Measurements from ENCODE around the gene FAM90A1. TPM values are rescaled to one million over a fixed set of nuclear protein-coding genes. Genes with fewer than 3 reads are reported as not detected.
"Not testable (repeated sequence)": the region's sequence is repeated elsewhere in the genome, so short reads cannot be mapped to it uniquely, and the experiment has no call there.

FAM90A1 gene
- polyA plus RNA-seq, 3 donors, result 0.91 to 2.0 (median 0.97) TPM

- DNase-seq (ENCODE audit: low read depth in 3 of 3, low spot score in 2 of 3), result not testable (repeated sequence)
Observed at GRCh38 chr12:8234746-8235145, 7.3 kb upstream of the FAM90A1 start.

DNA sequence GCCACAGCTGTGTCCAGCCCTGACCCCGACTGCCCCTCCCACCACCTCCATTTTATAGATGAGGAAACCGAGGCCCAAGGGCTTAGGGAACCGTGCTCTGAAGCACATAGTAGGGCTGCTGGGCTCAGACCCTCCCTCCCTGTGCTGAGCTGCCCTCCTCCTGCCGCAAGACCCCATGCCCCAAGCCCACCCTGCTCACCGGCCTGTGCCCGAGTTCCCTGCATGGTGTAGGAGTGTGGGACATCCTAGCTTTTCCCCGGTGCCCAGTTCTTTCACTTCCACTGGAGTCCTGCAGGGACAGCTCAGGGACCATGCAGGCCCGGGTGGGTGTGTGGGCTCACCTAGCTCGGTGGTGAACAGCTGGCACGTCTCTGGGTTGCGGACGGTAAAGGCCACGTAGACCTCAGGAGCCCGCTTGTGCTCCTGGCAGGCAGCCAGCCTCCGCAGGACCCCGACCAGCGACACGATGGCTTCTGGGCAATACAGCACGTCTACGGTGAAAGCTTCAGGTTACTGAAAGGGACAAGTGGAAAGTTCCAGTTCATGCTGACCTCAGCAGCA, 6.6 kb upstream of the FAM90A1 start:
- not testable (repeated sequence) for DNase-seq (ENCODE audit: low read depth in 3 of 3, low spot score in 2 of 3)

DNA sequence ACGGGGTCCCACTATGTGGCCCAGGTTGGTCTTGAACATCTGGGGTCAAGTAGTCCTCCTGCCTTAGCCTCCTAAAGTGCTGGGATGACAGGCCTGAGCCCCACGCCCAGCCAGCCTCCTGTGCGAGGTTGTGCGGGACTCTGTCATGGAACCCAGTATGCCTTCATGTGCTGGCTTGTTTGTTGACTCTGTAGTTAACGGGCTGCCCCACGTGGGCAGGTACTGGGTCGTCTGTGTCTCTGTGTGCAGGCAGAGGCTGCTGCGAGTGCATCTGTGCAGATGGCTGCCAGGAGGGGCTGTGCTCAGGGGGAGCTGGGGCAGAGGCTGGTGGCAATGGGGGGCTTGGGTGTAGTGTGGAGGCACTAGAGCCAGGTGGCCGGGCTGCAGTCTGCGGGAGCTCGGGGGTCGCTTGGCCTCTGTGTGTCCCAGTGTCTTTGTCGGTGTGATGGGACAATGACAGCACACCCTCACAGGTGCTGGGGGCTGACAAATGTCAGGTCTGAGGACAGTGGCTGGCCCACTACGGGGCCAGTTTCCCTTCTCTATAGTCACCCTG, 6.0 kb upstream of the FAM90A1 start:
- not testable (repeated sequence) for DNase-seq (ENCODE audit: low read depth in 3 of 3, low spot score in 2 of 3)

GRCh38 chr12:8231666-8232608, 4.5 kb upstream of the FAM90A1 start:
- DNase-seq (ENCODE audit: low read depth in 3 of 3, low spot score in 2 of 3), result not testable (repeated sequence)

GRCh38 chr12:8231049-8231448, 3.6 kb upstream of the FAM90A1 start:
- not testable (repeated sequence) for DNase-seq (ENCODE audit: low read depth in 3 of 3, low spot score in 2 of 3)

GRCh38 chr12:8229486-8229885, 2.1 kb upstream of the FAM90A1 start:
- DNase-seq (ENCODE audit: low read depth in 3 of 3, low spot score in 2 of 3), result not testable (repeated sequence)

- DNase-seq (ENCODE audit: low read depth in 3 of 3, low spot score in 2 of 3), result not testable (repeated sequence)
Observed at GRCh38 chr12:8228607-8229006, 1.2 kb upstream of the FAM90A1 start.

- not testable (repeated sequence) for DNase-seq (ENCODE audit: low read depth in 3 of 3, low spot score in 2 of 3)
Observed at GRCh38 chr12:8227732-8228077, 287 bp upstream of the FAM90A1 start.

DNA sequence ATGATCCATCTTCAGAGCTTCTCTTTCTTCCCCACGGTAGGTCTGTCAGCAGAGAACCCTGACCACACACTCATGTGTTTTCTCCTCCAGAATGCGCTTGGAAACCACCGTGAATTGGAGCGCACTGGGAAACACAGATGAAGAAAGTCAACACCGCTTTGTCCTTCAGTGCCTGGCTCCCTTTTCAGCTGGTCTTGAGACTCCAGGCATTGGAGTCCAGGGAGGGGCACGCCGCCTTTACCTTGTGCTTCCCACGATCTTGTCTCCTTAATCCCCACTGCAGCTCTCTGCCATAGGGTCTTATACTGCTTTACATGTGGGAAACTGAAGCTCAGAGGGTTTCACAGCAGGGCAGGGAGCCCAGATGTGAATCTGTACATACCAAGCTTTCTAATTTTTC, 1.1 kb downstream of the FAM90A1 start:
- DNase-seq (ENCODE audit: low read depth in 3 of 3, low spot score in 2 of 3), result no peak

DNA sequence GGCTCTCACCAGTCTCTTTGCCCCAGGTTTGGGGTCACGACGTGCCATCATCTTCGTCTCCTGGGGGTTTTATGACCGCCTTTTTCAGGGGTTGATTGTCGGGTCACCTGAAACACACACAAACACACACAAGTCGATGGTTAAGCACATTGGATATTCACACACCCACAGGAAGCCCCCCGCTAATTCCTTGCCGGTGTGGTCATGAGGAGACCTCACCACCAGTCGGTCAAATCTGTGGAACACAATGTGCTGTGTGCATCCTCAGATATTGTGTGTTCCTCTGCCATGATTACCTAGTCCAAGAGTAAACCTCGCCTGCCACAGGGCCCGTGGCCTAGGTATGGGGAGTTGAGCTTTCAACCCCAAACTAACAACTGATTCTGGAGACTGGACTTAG, 2.6 kb downstream of the FAM90A1 start:
- DNase-seq (ENCODE audit: low read depth in 3 of 3, low spot score in 2 of 3), result not testable (repeated sequence)

- DNase-seq (ENCODE audit: low read depth in 3 of 3, low spot score in 2 of 3), result not testable (repeated sequence)
Observed at GRCh38 chr12:8223646-8224045, 3.8 kb downstream of the FAM90A1 start.

DNA sequence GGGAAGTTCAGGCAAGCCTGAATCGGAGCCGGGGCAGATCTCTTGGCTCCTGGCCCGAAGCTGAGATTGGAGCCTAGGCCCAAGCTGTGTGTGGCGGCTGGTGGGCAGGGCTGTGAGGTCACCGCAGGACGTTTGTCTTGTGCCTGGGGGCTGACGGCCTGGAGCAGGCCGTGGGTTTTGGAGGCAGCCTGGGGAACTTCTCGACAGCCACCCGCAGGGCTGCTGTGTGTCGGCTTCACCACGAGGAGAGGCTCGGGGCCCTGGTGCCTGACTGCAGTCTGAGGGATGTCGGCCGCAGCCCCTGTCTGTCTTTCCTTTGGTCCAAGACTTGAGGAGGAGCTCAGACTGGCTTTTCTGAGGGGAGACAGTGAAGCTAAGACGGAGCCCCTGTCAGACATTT, 5.1 kb downstream of the FAM90A1 start:
- not testable (repeated sequence) for DNase-seq (ENCODE audit: low read depth in 3 of 3, low spot score in 2 of 3)

GRCh38 chr12:8221844-8222243, 5.6 kb downstream of the FAM90A1 start:
- not testable (repeated sequence) for DNase-seq (ENCODE audit: low read depth in 3 of 3, low spot score in 2 of 3)

DNA sequence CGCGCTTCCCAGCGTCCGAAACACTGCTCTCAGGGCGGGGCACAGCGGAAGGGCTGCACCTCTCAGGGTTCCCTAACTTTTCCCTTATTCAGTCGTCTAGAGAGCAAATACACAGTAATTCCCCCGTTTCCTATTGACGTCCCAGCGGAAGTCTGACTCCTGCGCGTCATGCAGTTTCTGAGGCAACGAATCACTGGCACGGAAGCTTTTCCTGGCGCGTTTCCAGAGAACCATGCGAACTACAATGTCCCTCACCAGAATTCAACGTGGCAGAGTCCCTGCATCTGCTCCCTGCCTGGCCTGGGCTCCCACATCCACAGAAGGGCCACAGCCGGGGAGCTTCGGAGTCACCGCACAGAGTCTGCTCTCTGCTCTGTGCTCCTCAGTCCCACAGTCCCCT, 6.0 kb downstream of the FAM90A1 start:
- DNase-seq (ENCODE audit: low read depth in 3 of 3, low spot score in 2 of 3), result not testable (repeated sequence)

DNA sequence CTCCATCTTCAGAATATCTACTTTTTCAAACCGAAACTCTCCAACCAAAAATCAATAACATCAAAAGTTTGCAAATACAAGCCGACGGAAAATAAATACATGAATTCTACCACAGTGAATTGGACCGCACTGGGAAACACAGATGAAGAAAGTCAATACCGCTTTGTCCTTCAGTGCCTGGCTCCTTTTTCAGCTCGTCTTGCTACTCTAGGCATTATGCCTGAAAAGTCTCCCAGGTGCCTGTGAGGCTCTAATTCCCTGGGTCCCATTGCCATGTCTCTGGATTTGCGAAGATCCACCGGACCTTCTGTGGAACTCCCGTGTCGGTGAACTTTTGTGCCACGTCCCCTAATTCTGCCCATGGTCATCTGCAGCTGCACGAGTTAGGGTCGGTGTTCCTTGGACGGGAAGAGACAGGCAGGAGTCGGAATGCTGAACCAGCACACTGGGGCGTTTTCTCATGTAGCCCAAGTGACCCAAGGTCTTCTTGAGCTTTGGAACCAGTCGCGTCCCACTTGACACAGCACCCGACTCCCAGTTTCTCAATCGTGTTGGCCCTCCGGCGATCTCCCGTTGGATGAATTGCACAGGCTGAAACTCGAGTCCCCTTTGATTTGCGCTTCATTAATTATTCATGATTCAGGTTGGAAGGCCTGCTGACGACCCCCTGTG, 8.6 kb downstream of the FAM90A1 start:
- DNase-seq (ENCODE audit: low read depth in 3 of 3, low spot score in 2 of 3), result not testable (repeated sequence)

GRCh38 chr12:8197685-8198308, 29.6 kb downstream of the FAM90A1 start:
- not testable (repeated sequence) for DNase-seq (ENCODE audit: low read depth in 3 of 3, low spot score in 2 of 3)

- not testable (repeated sequence) for DNase-seq (ENCODE audit: low read depth in 3 of 3, low spot score in 2 of 3)
Observed at GRCh38 chr12:8188088-8188487, 39.3 kb downstream of the FAM90A1 start.

DNA sequence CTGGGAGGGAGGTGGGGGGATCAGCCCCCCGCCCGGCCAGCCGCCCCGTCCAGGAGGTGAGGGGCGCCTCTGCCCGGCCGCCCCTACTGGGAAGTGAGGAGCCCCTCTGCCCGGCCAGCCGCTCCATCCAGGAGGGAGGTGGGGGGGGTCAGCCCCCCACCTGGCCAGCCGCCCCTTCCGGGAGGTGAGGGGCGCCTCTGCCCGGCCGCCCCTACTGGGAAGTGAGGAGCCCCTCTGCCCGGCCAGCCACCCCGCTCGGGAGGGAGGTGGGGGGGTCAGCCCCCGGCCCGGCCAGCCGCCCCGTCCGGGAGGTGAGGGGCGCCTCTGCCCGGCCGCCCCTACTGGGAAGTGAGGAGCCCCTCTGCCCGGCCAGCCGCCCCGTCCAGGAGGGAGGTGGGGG, 43.2 kb downstream of the FAM90A1 start:
- not testable (repeated sequence) for DNase-seq (ENCODE audit: low read depth in 3 of 3, low spot score in 2 of 3)

DNA sequence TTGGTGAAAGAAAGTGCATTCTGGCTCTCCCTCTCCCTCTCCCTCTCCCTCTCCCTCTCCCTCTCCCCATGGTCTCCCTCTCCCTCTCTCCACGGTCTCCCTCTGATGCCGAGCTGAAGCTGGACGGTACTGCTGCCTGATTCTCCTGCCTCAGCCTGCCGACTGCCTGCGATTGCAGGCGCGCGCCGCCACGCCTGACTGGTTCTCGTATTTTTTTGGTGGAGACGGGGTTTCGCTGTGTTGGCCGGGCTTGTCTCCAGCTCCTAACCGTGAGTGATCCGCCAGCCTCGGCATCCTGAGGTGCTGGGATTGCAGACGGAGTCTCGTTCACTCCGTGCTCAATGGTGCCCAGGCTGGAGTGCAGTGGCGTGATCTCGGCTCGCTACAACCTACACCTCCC, 44.1 kb downstream of the FAM90A1 start:
- DNase-seq (ENCODE audit: low read depth in 3 of 3, low spot score in 2 of 3), result not testable (repeated sequence)

DNA sequence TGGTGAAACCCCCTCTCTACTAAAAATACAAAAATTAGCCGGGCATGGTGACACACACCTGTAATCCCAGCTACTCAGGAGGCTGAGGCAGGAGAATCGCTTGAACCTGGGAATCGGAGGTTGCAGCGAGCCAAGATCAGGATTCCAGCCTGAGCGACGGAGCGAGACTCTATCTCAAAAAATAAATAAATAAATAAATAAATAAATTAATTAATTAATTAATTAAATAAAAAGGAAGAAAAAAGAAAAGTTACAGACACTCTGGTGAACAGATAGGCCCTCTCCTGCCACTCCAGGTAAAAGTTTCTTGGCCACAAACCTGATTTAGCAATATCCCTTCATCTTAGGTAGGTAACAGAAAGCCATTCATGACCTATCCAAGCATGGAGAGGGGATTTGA, 44.5 kb downstream of the FAM90A1 start:
- DNase-seq (ENCODE audit: low read depth in 3 of 3, low spot score in 2 of 3), result not testable (repeated sequence)

DNA sequence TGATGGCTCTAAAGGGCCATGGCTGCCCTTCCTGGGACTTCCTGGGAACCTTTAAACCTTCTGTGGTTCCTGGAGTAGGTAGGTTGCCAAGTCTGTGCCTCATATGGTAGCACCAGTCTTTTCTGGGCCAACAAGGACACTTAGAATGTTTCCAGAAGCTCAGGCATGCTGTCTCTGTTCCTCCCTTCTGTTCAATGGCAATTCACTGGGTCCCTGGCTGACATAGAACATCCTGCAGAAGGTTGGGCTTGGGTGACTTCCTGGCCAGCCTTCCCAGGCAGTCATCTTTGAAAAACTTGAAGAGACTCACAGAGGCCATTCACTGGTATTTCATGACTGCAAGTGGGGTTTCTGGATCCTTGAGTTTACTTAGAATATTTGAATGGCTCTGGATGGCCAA, 46.1 kb downstream of the FAM90A1 start:
- DNase-seq (ENCODE audit: low read depth in 3 of 3, low spot score in 2 of 3), result not testable (repeated sequence)
